ENCODE data around the gene PRKAR1A. TPM values are rescaled to one million over a fixed set of nuclear protein-coding genes. Genes with fewer than 3 reads are reported as not detected.
A peak's percentile ranks its signal among the peaks of the same experiment; 100 is the strongest.

Gene PRKAR1A
- 389 TPM for total RNA-seq
- long read RNA-seq, full-length matches to known transcripts = 839 of 1,000 reads
- long read RNA-seq, partial matches to known transcripts = 48 of 1,000 reads
- long read RNA-seq, other reads (novel, unspliced or antisense) = 113 of 1,000 reads

DNA sequence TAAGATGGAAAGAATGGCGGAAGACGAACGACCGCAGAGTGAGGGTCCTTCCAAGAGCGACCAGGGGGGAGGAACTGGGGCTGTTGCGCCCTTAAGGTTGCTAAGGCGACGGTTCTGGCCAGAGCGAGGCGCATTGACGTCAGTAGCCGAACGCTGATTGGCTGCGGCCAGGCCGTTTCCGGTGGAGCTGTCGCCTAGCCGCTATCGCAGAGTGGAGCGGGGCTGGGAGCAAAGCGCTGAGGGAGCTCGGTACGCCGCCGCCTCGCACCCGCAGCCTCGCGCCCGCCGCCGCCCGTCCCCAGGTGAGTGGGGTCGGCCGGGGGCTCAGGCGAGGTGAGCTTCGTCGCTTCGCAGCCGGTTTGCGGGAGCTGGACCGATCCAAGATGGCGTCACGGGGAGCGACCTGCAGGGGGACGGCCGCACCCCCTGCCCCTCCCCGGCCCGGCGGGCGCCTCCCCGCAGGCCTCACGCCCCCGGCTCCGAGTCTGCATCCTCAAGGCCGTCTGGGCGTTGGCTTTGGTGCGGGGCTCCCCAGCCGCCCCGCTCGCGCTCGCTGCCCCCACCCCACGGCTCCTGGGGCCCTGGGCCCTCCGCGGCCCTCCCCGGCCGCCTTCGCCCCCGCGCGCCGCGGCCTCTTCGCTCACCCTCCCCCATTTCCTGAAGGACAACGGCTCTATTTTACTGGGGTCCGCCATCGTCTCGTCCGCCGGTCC lies at the start of gene PRKAR1A:
Gene PRKAR1A, plus strand, starts transcription at position 184 of the 713 bp plus-strand sequence. CDS start 2,970 bp downstream, outside the sequence.
- peak; percentile 97 for DNase-seq
- H3K4me1 ChIP-seq = peaks cover 55% of the 10 kb centered on the region
- H3K27ac ChIP-seq = peak within 1 kb of the TSS; percentile 100
- TF ChIP-seq, protein P1, sequence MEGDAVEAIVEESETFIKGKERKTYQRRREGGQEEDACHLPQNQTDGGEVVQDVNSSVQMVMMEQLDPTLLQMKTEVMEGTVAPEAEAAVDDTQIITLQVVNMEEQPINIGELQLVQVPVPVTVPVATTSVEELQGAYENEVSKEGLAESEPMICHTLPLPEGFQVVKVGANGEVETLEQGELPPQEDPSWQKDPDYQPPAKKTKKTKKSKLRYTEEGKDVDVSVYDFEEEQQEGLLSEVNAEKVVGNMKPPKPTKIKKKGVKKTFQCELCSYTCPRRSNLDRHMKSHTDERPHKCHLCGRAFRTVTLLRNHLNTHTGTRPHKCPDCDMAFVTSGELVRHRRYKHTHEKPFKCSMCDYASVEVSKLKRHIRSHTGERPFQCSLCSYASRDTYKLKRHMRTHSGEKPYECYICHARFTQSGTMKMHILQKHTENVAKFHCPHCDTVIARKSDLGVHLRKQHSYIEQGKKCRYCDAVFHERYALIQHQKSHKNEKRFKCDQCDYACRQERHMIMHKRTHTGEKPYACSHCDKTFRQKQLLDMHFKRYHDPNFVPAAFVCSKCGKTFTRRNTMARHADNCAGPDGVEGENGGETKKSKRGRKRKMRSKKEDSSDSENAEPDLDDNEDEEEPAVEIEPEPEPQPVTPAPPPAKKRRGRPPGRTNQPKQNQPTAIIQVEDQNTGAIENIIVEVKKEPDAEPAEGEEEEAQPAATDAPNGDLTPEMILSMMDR (IDR thresholded peaks at IDR 0.05) = no peak
- intact Hi-C loops (cut with DNase I) = no loop called here
- H3K9me3 ChIP-seq = no peaks in the 10 kb centered on the region
- no peaks in the 10 kb centered on the region for H3K27me3 ChIP-seq
- H3K4me3 ChIP-seq = peak within 1 kb of the TSS; percentile 86
- peak; percentile 93 for ATAC-seq
- peaks cover 25% of the 10 kb centered on the region for H3K36me3 ChIP-seq

DNA sequence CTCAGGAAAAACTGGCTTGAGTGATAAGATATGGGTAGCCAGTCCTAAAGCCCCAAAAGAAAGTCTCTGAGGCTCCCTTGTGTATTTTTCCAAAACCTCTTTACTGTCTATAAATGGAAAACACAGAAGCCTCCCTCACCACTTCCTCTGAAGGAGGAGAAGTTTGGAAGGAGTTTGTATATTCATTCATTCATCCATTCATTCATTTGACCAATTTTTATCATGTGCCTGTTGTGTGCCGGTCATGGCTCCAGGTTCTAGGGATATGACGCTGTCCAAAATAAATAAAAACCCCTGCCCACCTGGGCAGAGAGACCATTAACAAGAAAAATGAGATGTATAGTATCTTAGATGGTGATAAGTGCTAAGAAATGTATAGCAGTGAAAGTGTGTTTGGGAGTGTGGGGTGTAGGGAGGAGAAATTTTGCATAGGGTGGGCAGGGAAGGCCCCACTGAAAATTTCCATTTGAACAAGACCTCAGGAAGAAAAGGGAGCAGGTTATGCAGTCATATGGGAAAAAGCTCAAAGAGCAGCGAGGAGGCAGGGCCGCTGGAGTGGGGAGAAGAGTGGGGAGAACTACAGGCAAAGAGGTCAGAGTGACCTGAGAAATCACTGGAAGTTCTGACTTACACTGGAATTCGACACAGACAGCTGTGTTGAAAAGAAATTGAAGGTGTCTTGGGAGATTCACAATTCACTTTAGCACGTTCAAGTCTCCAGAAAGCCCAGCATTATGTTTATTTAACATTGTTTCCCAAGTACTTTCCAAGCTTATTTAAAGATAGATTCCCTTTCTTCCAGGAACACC lies 48.8 kb upstream of the PRKAR1A start:
- DNase-seq = no peak
- TF ChIP-seq, protein P1 (IDR thresholded peaks at IDR 0.05) = no peak
- Histone ChIP-seq H3K27ac (no peak overlapping the region), H3K9me3 (no peaks in the 10 kb centered on the region), H3K4me1 (peaks cover 17% of the 10 kb centered on the region), H3K27me3 (no peaks in the 10 kb centered on the region), H3K4me3 (no peak overlapping the region), H3K36me3 (no peaks in the 10 kb centered on the region)
- no peak for ATAC-seq
- intact Hi-C loops (cut with DNase I) = no loop called here

DNA sequence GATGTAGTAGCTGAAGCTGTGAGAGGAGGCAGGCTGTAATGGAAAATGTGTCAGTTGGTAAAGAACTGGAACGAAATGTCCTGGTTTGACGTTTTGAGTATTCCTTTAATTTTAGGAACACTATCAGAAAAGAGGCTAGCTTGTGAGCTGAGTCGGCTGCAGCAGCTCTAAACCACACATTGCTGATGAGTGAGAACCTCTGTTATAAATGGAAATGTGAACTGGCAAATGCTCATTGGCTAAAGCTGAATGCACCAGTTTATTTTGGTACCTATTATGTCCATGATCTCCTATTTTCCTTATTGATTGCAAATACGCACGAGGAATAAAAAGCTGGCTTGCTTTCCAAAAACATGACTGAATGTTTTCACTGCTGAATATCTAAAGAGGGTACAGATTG lies 43.9 kb upstream of the PRKAR1A start:
- Histone ChIP-seq H3K4me1 (no peaks in the 10 kb centered on the region), H3K4me3 (no peak overlapping the region), H3K36me3 (no peaks in the 10 kb centered on the region), H3K9me3 (no peaks in the 10 kb centered on the region), H3K27me3 (no peaks in the 10 kb centered on the region), H3K27ac (no peak overlapping the region)
- DNase-seq = no peak
- TF ChIP-seq, protein P1 (IDR thresholded peaks at IDR 0.05) = no peak
- ATAC-seq = no peak
- intact Hi-C loops (cut with DNase I) = no loop called here

DNA sequence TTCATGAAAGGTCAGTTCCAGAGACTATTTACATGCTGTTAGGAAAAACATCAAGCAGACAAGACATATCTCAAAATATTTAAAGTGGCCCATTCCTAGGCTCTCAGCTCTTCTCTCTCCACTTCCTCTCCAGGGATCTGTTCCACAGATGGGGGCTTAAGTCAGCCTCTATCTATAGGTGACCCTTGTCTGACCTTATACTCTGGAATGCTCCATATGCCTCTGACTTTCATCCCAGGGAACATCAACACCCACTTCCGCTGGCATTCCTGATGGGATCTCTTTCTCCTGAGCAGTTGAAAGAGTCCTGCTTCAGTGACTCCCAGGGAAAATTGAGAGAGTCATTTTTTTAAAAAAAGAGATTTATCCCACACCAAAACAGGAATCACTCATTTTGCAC lies 43.4 kb upstream of the PRKAR1A start:
- Histone ChIP-seq H3K9me3 (no peaks in the 10 kb centered on the region), H3K27ac (no peak overlapping the region), H3K36me3 (no peaks in the 10 kb centered on the region), H3K4me1 (peaks cover 2% of the 10 kb centered on the region), H3K27me3 (no peaks in the 10 kb centered on the region), H3K4me3 (no peak overlapping the region)
- DNase-seq = no peak
- intact Hi-C loops (cut with DNase I) = no loop called here
- TF ChIP-seq, protein P1 (IDR thresholded peaks at IDR 0.05) = no peak
- no peak for ATAC-seq

DNA sequence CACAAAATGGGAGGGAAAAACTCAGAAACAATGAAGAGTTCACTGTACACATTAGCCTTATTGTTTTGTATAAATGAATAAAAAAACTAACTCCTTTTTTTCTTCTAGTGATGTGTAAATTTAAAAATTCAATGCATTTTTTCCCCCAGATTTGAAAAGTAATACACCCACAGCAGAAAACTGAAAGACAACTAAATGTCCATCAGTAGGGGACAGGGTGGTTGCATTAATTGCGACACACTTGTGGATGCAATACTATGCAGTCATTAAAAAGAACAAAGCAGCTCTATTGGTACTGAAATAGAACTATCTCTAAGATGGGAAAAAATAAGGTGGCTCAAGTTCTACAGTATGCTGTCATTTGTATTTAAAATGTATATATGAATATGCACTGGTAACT lies 41.3 kb upstream of the PRKAR1A start:
- intact Hi-C loops (cut with DNase I) = no loop called here
- H3K27me3 ChIP-seq = no peaks in the 10 kb centered on the region
- TF ChIP-seq, protein P1 (IDR thresholded peaks at IDR 0.05) = no peak
- ATAC-seq (no peak), DNase-seq (no peak)
- H3K27ac ChIP-seq = no peak overlapping the region
- H3K4me3 ChIP-seq = no peak overlapping the region
- H3K9me3 ChIP-seq = no peaks in the 10 kb centered on the region
- H3K36me3 ChIP-seq = no peaks in the 10 kb centered on the region
- H3K4me1 ChIP-seq = peaks cover 14% of the 10 kb centered on the region
